GM18498 (cell line): ENCODE data around the gene REEP3.
"Not testable (repeated sequence)": the region's sequence is repeated elsewhere in the genome, so short reads cannot be mapped to it uniquely, and the experiment has no call there.

Experiments
- ATAC-seq: cut with Tn5 transposase; IDR thresholded peaks from one replicate; pipeline ENCODE4 v1.9.1; 2021; ENCODE audit warnings: mild to moderate bottlenecking, moderate library complexity; ENCODE audit not compliant: unreplicated experiment

Gene REEP3

DNA sequence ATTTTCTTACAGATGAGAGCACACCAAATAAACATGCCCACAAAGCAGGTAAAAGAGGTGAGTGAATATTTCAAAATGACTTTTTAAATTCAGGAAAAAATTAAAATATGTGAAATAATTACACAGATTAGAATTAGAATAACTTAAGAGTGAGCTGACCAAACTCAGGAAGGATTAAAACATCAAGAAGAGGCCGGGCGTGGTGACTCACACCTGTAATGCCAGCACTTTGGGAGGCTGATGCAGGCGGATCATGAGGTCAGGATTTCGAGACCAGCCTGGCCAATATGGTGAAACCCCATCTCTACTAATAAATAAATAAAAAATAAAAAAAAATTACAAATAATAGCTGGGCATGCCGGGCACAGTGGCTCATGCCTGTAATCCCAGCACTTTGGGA lies 140.1 kb downstream of the REEP3 start:
- ATAC-seq, result no peak

DNA sequence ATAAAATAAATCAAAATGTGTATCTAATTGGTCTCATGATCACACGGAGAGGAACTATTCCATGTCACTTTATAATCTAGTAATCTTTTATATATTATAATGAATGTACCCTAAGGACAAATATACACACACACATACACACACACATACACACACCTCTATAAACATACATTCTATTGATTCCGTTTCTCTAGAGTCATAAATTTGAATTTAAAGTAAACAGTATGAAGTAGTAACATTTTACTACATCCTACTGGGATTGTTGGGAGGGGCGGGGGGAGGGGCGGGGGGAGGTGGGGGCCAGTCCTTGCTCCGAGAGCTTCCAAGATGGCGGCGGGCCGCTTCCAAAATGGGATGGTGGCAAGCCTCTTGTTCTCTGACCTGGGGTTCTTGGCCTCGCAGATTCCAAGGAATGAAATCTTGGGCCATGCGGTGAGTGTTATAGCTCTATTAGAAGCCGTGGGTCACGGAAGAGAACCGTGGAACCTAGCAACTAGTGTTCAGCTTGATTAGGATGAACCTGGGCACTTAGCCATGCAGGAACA lies 143.2 kb downstream of the REEP3 start:
- ATAC-seq, result no peak

DNA sequence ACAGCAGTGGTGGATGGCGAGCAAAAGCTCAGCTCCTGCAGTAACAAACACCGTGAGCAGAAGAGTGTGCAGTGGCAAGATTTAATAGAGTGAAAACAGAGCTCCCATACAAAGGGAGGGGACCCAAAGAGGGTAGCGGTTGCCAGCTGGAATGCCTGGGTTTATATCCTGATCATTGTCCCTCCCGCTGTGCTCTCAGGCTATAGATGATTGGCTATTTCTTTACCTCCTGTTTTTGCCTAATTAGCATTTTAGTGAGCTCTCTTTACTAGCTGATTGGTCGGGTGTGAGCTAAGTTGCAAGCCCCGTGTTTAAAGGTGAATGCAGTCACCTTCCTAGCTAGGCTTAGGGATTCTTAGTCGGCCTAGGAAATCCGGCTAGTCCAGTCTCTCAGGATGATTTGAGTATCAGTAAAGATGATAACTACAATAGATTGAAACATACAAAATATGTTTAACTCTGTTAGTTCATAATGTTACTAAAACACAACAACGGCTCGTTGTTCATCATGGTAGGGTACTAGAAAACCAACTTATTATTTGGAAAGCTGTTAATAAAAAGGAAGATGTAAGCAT lies 143.9 kb downstream of the REEP3 start:
- not testable (repeated sequence) for ATAC-seq

DNA sequence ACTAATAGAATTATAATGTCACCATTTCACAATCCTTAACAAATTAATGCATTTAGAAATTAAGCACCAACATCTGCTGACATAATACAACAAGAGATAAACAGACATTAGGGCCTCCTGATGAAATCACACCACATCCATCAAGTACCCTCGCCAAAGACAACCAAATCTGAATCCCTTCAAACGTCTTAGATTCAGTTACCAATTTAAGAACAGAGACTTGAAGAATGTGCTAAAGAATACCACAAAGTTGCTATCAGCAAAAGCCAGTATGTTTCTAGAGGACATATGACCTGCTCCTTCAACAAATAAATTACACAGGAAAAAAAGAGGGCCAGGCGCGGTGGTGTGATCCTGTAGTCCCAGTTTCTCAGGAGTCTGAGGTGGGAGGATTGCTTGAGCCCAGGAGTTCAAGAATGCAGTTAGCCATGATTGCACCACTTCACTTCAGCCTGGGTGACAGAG lies 144.5 kb downstream of the REEP3 start:
- no peak for ATAC-seq

DNA sequence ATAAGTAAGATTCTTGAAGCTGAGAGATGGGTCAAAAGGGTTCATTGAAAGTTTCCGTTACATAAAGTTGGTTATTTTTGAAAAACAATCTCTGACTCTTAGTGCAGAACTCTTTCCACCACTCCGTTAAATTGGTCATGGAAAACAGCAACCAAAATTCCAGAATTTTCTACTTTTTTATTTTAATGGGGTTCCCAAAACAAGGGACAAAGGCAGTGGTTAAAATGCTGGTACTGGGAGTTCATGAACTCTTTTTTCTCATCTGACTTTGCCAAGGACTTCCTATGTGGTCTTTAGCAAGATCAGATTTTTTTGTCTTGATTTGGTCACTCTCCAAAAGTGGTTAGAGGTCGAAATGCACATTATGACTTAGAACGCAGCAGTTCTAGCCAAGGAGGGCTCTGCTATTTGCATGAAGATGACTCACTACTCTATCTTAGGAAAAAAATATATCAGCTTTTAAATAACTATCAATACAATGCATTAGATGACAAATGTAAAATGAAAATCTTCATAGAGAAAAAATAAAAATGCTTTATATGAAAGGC lies 145.7 kb downstream of the REEP3 start:
- peak; percentile 78 for ATAC-seq

DNA sequence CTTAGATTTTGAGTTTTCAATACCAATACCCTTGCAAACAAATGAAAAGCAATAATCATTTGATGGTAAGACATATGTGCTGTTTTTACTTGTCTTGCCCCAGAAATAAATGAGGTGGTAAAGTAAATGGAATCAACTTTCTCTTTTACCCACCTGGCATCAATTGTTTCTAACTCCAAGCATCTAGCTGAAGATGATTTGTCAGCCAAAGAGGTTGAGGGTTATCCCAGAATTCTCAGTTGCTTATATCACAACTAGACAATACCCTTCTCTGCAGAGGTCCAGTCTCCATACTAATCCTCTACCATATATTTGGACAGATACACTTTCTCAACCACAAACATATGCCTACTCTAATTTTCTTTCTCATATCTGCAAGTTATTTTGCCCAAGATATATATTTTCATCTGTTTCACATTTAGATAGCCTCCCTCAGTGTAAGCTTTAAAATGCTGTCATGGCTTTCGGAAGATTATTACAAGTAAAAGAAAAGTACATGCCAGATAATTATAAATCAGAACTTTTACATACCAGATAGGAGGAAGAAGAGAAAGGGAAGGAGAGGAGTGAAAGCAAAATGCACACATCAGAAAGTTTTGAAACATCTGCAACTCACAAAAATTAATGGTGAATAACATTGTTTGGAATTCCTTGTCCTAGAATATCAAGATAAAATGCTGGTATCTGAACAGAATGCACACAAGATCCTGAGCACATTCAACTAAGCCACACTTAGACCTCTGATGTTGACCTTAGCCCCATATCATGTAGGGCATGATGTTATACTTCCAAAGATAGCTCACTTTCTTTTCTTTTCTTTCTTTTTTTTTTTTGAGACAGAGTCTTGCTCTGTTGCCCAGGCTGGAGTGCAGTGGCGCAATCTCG lies 146.6 kb downstream of the REEP3 start:
- ATAC-seq, result no peak

DNA sequence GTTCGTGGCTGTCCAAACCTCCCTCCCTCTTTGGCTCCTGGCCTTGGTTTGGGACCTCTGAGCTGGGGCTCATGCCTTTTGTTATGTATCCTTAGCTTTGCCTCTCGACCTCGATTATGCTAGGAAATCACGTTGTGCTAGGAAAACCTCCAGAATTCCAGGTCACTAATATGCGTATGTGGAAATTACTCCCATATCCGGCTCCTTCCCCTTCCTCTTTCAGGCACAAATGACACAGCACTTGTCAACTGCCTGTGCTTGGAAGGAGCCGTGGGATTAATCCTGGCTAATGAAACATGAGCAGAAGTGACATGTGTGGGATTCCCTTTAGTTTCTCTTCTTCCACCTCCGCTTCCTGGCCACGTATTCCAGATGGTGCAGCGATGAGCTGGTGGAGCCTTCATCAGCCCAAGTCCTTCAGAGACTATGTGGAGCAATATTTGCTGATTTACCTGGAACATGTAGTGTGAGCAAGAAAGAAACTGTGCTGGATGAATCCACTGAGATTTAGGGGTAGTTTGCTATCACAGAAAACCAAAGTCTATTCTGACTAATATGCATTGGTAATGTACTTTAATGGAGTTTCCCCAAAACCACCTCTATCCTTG lies 149.2 kb downstream of the REEP3 start:
- ATAC-seq, result no peak

DNA sequence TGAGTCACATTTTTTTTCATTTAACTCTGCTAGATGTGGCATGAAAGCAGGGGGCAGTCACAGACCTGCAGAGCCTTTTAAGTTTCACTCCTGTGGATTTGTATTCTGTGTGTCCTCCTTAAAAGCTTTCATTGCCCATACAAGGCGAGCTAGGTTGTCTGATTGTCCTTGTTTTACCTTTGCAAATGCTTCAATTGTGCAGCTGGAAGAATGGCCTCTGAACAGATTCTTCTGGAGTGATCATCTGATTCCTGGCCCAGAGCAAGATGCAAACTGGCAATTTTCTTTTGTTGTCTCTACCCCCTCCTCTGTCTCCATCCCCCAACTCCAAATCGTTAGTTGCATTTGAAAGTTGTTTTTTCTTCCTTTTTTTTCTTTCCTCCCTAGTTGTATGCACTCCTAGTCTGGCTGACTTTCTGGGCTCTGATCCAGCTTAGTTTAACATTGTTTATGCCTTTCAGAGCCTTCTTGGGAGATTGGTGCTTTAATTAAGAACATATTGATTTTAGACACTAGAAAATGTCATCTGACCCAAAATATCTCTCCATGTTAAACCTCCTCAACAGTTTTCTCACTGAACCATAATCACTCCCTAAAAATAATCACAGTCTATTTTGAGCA lies 150.2 kb downstream of the REEP3 start:
- ATAC-seq, result no peak

DNA sequence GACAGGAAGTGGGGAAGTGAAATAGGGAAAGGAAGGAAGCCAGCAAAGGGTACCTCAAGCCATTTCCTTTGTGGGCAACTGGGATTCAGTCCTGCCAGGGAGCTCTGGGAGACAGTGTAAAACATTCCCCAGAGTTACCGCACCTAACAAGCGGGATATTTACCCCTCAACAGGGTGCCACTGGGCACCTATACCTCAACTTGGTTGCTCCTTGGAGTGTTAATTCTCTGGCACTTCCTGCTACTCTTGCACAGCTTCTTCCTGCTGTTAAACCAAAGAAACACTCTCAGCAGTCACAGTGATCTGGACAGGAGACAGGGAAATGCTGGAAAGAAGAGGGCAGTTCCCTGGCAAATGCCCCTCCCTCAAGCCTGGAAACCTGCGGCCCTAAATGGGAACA lies 151.3 kb downstream of the REEP3 start:
- no peak for ATAC-seq

DNA sequence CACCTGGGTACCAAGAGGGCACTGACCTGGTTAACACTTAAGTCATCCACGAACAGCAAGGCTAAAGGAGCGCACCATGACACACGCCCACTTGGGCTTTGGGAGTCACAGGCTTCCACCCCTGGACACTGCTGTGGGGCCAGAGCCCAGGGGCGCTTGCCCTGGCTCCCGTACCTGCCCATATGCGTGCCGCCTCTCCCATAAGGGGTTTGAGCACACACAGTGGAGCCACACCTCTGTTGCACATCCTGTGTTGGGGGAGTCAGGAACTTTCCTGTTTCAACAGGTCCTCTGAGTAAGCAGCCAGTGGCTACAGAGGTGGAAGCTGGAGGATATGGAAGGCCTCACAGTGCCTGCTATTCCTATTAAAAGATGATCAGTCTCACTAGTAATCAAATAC lies 152.0 kb downstream of the REEP3 start:
- no peak for ATAC-seq

DNA sequence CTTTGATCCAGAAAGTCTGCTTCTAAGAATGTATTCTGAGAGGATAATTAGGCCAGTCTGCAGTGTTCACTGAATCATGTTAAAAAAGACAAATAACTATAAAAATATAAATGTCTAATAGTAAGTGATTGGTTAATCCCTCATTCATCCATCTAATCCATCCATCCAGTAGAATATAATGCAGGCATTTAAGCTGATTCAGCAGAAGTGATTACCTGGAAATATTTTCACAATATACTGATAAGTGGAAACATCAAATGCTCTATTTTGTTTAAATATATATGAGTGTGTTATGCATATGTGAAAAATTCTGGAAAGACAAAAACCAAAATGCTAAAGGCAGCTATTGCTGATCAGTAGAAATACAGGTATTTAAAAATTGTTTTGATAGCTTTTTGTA lies 152.6 kb downstream of the REEP3 start:
- ATAC-seq, result no peak
